Prostate gland (tissue), 2 donors: ENCODE measurements around the gene FAM216B.

ENCODE experiments used
- CTCF ChIP-seq, 4 experiments: fragments of 200-600 bp in 2 of 4; fragments of 450-650 bp in 2 of 4; sonication (generic) in 2 of 4; IDR thresholded peaks; 1 replicate in 3 of 4; 2 replicates in 1 of 4; pipeline ENCODE4 v1.5.1; 2016 to 2019; ENCODE audit warnings: antibody characterized with exemption in 4 of 4, mild to moderate bottlenecking in 2 of 4, moderate library complexity in 2 of 4
- POLR2AphosphoS5 ChIP-seq: sonication (generic); formaldehyde crosslinking; IDR thresholded peaks from one replicate; pipeline ENCODE4 v1.6.1; 2017; ENCODE audit warnings: antibody characterized with exemption

GRCh38 chr13:42820451-42820850, 39.1 kb downstream of the FAM216B start:
- TF ChIP-seq CTCF (IDR thresholded peaks at IDR 0.05) (no peak), POLR2AphosphoS5 (no peak)
